Stomach (tissue), 4 donors: ENCODE results near the gene FBXL16.

ENCODE experiments used
- POLR2A ChIP-seq, 4 donors: fragments of 450-650 bp; IDR thresholded peaks; one replicate each; pipeline ENCODE4 v1.6.1; 2016; ENCODE audit warnings: antibody characterized with exemption in 4 of 4, control low read depth in 2 of 4, mild to moderate bottlenecking in 1 of 4, moderate library complexity in 1 of 4
- POLR2AphosphoS5 ChIP-seq, 3 donors: sonication (generic); formaldehyde crosslinking; IDR thresholded peaks; one replicate each; pipeline ENCODE4 v1.6.1; 2016; ENCODE audit warnings: antibody characterized with exemption in 3 of 3
- TF ChIP-seq, protein P1 (sequence below), 7 experiments: fragments of 450-650 bp in 4 of 7; fragments of 200-600 bp in 3 of 7; sonication (generic) in 3 of 7; IDR thresholded peaks; one replicate each; pipeline ENCODE4 v1.5.1; 2016 to 2019; ENCODE audit warnings: antibody characterized with exemption in 7 of 7, control low read depth in 2 of 7, mild to moderate bottlenecking in 1 of 7

GRCh38 chr16:714079-714478, 8.5 kb upstream of the FBXL16 start:
- TF ChIP-seq POLR2A (IDR thresholded peaks at IDR 0.05) (no peak), POLR2AphosphoS5 (IDR thresholded peaks at IDR 0.05) (no peak)
- TF ChIP-seq, protein P1, sequence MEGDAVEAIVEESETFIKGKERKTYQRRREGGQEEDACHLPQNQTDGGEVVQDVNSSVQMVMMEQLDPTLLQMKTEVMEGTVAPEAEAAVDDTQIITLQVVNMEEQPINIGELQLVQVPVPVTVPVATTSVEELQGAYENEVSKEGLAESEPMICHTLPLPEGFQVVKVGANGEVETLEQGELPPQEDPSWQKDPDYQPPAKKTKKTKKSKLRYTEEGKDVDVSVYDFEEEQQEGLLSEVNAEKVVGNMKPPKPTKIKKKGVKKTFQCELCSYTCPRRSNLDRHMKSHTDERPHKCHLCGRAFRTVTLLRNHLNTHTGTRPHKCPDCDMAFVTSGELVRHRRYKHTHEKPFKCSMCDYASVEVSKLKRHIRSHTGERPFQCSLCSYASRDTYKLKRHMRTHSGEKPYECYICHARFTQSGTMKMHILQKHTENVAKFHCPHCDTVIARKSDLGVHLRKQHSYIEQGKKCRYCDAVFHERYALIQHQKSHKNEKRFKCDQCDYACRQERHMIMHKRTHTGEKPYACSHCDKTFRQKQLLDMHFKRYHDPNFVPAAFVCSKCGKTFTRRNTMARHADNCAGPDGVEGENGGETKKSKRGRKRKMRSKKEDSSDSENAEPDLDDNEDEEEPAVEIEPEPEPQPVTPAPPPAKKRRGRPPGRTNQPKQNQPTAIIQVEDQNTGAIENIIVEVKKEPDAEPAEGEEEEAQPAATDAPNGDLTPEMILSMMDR (IDR thresholded peaks at IDR 0.05) = no peak
